H1 (cell line): ENCODE data around the gene DSTN.

Experiments used
- BRCA1 ChIP-seq: IDR thresholded peaks from 2 replicates; pipeline ENCODE4 v1.6.1; 2012; ENCODE audit warnings: low read depth, low read length, improper control_type of control experiment
- CHD2 ChIP-seq: IDR thresholded peaks from 2 replicates; pipeline ENCODE4 v1.6.1; 2012; ENCODE audit warnings: low read length, improper control_type of control experiment
- CTCF ChIP-seq, 3 experiments: IDR thresholded peaks; 1 replicate in 2 of 3; 2 replicates in 1 of 3; pipeline versions ENCODE4 v1.5.1 to v1.6.1; 2011; ENCODE audit warnings: low read length in 3 of 3, mild to moderate bottlenecking in 3 of 3, inconsistent platforms in 2 of 3, low read depth in 1 of 3, moderate library complexity in 1 of 3; ENCODE audit not compliant: insufficient read depth in 1 of 3; ENCODE audit errors: control extremely low read depth in 1 of 3
- E2F6 ChIP-seq: IDR thresholded peaks from 2 replicates; pipeline ENCODE4 v1.6.1; 2012; ENCODE audit warnings: inconsistent platforms
- EZH2 ChIP-seq: fragments of 200-600 bp; sonication (generic); IDR thresholded peaks from 2 replicates; pipeline ENCODE4 v1.7.1; 2012; ENCODE audit warnings: low read depth, mild to moderate bottlenecking, moderate library complexity, low read length, inconsistent platforms; ENCODE audit not compliant: severe bottlenecking
- NRF1 ChIP-seq: IDR thresholded peaks from 2 replicates; pipeline ENCODE4 v1.6.1; 2011; ENCODE audit warnings: mild to moderate bottlenecking, low read depth, low read length, improper control_type of control experiment
- RNF2 ChIP-seq: fragments of 200-900, 300-1000 bp; sonication (generic); IDR thresholded peaks from 2 replicates; pipeline ENCODE4 v1.7.1; 2016; ENCODE audit warnings: borderline replicate concordance, low read depth, mild to moderate bottlenecking, antibody characterized with exemption, low read length; ENCODE audit not compliant: poor library complexity, severe bottlenecking; ENCODE audit errors: missing control alignments
- SIX5 ChIP-seq: IDR thresholded peaks from 2 replicates; pipeline ENCODE4 v1.6.1; 2011; ENCODE audit warnings: mild to moderate bottlenecking, low read depth, low read length
- TCF12 ChIP-seq: IDR thresholded peaks from 2 replicates; pipeline ENCODE4 v1.6.1; 2011; ENCODE audit warnings: low read depth, mild to moderate bottlenecking, low read length

GRCh38 chr20:17573463-17573862 is 3.6 kb downstream of the DSTN start:
- TF ChIP-seq SIX5, result no peak
- TF ChIP-seq CTCF (IDR thresholded peaks at IDR 0.05; ENCODE audit: control extremely low read depth in 1 of 3, insufficient read depth in 1 of 3, low read depth in 1 of 3, low read length in 3 of 3), result no peak
- no peak for TF ChIP-seq EZH2
- no peak for TF ChIP-seq E2F6
- no peak for TF ChIP-seq BRCA1
- no peak for TF ChIP-seq NRF1
- no peak for TF ChIP-seq TCF12
- TF ChIP-seq RNF2, result no peak
- TF ChIP-seq CHD2, result no peak
